C4-2B (cell line): ENCODE results near the gene HSD11B1.

ENCODE experiments used
- CTCF ChIP-seq: fragments of 450-650 bp; conservative IDR thresholded peaks from 2 replicates; pipeline ENCODE4 v1.5.1; 2017; ENCODE audit warnings: mild to moderate bottlenecking
- ZFX ChIP-seq: fragments of 450-650 bp; IDR thresholded peaks from 2 replicates; pipeline ENCODE4 v1.6.1; 2017

GRCh38 chr1:209721323-209721722 lies 16.7 kb downstream of the HSD11B1 start:
- TF ChIP-seq CTCF: no peak
- no peak for TF ChIP-seq ZFX
